NCI-H1048 (cell line): ENCODE results near the gene WDCP.
"Not testable (repeated sequence)": the region's sequence is repeated elsewhere in the genome, so short reads cannot be mapped to it uniquely, and the experiment has no call there.

Source experiments
- DNase-seq: peaks from one replicate; lab custom pipeline; 2025; lab: John Stamatoyannopoulos, UW

The WDCP gene

DNA sequence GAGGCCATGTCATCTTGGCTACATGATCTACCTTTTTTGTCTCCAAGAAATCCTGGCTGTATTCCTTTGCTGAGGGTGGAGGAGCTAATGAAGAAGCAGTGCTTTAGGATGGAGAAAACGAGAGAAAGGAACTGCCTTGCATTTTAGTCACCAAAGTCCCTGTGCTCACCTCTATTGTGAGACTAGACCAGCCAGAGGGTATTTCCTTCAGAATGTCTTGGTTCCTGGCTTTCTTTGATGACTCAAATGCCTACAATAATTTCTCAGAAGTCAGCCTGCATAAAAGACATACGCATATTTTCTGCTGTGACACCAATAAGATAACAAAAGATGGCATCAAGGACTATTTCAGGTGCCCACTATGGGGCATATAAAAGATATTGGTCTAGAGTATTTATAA lies 18.1 kb upstream of the WDCP start:
- no peak for DNase-seq

DNA sequence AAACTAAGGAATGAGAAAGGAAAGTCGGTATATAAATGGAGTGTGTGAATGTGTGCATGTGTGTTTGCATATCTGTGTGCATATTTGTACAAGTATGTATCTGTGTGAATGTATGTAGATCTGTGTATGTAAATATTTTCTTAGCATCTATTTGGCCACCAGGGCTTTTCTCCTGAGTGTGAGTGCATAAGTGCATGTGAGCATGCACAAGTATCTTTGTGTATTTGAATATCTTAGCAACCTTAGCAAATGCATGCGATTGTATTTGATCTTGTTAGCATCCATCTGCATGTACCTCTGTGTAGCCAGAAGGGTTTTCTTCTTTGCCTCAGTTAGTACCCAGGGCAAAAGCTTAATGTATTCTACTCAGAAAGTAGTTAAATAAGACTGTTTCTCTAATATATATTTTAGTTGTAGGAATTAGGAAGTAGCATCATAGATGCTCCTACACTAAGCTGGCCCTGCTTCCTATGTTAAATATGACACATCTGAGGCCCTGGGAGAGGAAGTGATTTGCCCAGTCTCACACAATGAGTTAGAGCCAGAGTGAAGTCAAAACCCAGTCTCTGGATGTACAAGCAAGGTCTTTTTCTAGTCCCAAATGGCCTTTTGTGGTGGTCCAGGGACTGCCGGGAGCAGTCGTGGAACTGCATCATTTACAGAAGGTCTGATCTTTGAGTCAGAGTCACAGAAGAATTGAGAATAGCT lies 11.5 kb upstream of the WDCP start:
- no peak for DNase-seq

DNA sequence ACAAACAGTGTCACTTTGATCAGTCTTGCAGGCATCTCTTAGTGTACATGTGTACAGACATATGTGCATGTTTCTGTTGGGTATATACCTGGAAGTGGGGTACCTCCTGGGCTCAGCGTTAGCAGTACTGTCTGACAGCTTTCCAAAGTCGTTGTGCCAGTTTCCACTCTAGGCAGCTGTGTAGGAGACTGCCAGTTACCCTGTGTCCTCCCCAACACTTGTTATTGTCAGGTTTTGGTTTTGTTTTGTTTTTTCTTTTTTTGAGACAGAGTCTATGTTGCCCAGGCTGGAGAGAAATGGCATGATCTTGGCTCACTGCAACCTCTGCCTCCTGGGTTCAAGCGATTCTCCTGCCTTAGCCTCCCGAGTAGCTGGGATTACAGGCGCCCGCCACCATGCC lies 8.6 kb upstream of the WDCP start:
- DNase-seq = no peak

DNA sequence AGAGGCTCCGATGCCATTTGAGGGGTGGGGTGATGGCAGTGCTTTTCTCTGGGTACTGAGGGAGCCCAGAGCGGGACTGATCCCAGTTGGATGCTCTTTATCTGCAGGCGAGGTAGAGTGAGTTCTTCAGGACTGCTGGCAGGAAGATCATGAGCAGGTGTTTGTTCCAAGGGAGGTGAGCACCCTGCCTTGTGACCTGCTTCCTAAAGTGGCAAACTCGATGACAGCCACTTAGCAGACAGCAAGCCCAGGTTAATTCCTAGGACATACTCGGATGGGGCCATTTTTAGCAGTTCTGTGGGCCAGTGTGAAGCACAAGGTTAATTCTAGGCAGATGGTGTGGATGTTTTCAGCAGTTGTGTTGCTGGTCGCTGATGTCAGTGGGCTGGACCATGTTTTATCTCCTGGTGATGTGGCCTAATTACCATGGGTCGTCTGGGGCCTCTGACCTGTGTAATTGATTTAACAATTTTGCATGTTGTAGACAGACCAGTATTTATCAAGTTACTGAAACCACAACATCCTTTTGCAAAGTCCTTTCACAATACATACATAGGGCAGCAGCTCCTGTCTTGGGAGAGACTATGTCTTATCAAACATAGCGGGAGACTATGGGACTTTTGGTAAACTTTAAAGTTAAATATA lies 7.3 kb upstream of the WDCP start:
- no peak for DNase-seq

DNA sequence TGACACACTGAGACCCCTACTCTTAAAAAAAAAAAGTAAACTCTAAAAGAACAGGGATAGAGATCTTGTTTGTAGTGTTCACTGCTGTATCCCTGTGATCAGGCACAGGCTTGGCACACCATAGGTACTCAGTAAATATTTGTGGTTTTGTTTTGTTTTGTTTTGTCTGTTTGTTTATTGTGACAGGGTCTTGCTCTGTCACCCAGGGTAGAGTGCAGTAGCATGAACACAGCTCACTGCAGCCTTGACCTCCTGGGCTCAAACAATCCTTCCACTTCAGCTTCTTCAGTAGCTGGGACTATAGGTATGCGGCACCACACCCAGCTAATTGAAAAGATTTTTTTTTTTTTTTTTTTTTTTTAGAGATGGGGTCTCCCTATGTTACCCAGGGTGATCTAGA lies 5.8 kb upstream of the WDCP start:
- DNase-seq = no peak

DNA sequence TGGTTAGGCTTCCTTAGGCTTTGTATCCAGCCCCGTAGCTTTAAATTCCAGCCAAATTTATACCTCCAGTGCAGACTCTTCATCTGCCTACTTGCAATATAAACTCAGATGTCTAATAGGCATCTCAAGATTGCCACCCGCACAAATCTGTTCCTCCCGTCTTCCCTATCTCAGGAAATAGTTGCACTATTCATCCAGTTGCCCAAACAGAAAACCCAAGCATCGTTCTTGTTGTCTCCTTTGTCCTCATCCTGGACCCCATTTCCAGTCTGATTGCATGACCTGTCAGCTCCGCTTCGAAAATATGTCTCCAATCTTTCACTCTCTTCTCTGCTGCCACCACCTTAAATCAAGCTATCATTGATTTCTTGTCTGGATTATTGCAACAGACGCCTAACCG lies 4.6 kb upstream of the WDCP start:
- DNase-seq = no peak

DNA sequence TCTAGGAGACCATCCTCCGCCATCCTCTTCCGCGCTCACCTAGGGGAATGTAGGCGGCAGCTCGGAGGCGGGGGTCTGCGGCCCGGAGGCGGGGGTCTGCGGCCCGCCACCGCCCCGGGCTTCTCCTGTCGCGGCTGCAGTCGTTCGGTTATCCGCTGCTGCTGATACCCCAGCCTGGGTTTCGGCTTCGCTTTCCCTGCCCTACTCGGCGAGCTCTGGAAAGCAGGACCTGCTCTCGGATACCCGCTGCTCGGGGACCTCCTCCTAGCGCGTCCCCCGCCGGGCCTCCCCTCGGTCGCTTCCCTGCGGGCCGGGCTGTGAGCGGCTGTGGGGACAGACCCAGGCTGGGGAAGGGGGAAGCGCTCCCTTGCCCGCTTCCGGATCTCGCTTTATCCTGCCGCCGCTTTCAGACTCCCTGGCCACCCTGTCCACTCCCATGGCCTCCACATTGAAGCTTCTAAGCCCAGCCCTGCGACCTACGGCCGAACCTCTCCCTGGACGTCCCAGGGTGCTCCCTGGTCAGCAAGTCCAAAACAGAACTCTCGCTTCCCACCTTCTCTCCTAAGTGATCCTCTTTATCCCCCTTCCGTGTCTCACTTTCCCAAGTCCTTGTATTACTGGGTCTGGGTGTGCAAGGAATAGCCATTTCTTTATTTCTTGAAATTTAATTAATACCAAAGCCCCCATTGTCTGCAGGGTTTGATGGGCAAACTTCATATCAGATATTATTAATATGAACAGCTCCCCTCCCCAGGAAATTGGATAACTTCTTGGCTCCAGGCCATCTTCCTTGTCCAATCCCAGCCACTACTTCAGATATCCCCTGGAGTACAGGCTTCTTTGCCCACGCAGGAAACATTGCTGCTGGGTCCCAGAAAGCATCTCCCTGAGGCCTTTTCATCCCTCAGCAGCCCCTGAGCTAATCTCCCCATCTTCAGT lies 3.1 kb upstream of the WDCP start:
- no peak for DNase-seq

DNA sequence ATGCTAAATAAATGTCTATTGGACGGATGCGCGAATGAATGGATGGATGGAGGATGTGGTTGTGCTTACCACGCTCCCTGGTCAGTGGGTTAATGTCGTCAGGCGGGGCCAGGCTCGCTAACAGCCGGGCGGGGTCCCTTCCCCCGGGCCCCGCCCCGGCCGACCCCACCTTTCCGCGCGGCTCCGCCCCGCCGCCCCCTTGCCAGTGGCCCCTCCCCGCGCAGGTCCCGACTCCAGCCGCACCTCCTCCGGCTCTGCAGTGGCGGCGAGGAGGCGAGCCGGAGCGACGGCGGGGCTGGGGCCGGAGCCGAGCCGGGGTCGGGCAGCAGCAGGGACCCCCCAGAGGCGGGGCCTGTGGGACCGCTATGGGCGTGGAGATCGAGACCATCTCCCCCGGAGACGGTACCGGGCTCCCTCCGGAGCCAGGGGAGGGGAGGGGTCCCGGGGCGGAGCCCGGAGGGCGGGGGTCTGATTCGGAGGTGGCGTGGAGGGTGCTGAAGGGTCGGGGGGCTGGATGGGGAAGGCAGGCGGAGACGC lies 2.4 kb upstream of the WDCP start, which contains the start of gene FKBP1B:
TSS of gene FKBP1B (plus strand) at position 257 of the 537 bp plus-strand sequence. CDS start at position 366, 109 bp downstream.
- peak; percentile 21 for DNase-seq

DNA sequence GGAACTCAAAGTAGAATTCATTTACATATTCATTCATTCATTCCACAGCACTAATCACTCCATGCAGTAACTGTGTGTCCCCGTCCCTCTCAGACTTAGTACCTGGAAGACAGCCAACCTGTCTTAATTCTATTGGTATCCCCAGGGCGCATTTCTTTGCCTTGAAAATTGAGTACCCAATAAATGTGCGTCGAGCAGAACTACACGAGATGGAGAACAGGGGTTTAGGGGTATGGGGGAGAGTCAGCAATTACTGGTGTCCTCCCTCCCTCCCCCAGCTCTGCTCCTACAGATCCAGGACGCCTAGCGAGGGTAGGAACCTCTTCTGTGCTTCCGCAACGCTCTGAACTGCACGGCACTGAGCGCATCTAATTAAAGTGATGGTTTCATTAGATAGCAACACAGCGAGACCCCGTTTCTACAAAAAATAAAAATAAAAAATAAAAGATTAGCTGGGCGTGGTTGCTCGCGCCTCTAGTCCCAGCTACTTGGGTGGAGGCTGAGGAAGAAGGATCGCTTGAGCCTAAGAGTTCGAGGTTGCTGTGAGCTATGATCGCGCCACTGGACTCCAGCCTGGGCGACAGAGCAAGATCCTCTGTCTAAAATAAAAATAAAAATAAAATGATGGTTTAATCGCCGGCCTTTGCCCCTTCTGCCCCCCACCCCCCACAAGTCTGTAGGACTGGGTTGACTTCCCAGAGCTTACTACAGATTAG lies 1.7 kb upstream of the WDCP start:
- no peak for DNase-seq

DNA sequence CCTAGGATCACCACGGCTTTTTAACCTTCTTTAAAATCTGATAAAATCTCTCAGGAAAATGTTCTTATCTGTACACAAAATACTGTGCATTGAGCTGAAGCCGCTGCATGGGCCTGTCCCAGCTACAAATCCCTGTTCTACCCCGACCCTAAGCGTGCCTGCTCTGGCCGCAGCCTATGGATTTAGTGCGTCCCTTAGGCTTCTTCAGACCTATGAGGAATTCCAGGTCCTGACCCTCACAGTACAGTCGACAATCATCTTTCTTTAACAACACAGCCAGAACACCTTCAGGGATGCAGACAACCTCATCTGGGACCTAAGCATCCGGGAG lies 477 bp upstream of the WDCP start:
- DNase-seq = no peak

DNA sequence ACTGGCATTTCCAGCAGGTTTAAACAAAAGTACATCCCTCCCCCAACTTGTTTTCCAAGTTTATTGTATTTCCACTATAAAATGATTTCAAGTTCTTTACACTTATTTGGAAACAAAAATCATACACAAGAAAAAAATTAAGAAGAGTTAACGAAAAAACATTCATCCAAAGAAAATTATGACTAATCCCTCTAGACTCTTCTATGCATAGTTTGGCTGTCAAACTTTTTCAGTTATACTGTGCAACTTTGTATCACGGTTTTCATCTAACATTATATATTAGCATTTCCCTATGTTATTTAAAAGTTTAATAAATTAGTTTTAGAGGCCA lies 627 bp downstream of the WDCP start:
- no peak for DNase-seq

DNA sequence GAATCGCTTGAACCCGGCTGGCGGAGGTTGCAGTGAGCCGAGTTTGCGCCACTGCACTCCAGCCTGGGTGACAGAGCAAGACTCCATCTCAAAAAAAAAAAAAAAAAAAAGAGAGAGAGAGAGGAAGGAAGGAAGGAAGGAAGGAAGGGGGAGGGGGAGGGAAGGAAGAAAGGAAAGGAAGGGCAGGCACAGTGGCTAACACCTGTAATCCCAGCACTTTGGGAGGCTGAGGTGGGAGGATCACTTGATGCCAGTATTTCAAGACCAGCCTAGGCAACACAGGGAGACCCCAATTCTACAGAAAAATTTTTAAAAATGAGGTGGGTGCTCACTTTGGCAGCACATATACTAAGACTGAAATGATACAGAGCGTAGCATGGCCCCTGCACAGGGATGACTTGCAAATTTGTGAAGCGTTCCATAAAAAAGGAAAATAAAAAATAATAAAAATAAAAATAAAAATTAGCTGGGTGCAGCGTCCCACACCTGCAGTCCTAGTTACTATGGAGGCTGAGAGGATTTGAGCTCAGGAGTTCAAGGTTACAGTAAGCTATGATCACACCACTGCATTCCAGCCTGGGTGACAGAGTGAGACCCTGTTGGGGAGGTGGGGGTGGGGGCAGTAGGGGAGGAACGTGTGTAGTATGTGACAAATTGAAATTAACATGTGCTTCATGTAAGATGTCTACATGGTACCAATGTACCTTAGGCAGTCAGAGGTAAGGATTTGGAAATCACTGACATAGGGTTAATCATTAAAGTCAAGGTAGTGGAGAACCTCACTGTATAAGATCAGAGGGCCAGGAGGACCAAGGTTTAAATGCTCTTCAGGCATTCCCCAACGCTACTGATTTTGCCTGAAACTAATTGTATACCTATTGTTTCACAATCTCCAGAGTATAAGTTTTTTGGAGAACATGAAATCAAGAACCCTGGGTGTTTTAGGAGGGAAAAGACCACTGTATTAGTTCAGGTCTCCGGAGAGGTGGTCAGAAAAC lies 1.4 kb downstream of the WDCP start:
- DNase-seq = no peak

DNA sequence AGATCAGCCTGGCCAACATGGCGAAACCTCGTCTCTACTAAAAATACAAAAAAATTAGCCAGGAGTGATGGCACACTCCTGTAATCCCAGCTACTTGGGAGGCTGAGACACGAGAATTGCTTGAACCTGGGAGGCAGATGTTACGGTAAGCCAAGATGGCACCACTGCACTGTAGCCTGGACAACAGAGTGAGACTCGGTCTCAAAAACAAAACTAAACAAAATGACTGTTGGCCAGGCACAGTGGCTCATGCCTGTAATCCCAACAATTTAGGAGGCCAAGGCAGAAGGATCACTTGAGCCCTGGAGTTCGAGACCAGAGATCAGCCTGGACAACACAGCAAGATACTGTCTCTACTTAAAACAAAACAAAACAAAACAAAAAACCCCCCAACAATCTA lies 4.1 kb downstream of the WDCP start:
- not testable (repeated sequence) for DNase-seq

DNA sequence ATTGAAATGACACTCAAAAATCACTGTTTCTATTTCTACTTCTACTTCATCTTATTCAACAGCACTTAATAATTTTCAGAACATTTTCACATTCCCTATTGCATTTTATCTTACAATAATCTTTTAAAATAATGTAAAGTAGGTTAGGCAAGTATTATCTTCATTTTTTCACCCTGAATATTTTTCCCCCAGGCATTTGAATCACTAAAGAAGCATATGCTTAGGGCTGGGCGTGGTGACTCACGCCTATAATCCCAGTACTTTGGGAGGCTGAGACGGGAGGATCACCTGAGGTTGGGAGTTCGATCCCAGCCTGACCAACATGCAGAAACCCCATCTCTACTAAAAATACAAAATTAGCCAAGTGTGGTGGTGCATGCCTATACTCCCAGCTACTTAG lies 6.7 kb downstream of the WDCP start:
- DNase-seq = no peak

DNA sequence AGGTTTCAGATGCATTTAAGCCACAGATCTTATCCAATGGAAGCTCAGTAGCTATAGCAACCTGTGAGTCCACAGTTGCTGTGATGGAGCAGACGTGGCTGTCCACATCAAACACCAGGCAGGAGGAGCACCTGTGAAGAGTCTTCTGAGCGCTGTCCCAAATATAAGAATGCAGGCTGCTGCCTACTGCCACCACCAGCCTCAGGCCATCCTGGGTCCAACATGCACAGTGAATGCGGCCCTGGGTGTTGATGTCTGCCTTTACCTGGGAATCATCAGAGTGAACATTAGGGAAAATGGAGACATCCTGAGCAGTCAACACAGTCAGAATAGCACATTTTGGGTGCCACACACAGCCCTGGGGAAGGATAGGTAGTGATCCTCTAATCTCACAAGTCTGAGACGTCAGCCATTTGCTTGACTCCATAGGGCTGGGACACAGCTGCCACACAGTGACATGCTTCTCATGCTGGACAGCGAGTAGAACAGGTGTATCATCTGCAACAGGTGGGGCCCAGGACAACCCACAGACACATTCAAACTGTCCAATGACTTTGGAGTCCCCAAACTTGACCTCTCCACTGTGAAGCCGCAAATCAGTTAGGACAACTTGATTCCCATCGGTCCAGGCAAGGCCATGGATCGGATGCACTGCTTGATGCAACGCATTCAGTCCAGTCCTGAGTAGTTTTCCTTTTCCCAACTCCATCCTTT lies 8.2 kb downstream of the WDCP start:
- DNase-seq = no peak

DNA sequence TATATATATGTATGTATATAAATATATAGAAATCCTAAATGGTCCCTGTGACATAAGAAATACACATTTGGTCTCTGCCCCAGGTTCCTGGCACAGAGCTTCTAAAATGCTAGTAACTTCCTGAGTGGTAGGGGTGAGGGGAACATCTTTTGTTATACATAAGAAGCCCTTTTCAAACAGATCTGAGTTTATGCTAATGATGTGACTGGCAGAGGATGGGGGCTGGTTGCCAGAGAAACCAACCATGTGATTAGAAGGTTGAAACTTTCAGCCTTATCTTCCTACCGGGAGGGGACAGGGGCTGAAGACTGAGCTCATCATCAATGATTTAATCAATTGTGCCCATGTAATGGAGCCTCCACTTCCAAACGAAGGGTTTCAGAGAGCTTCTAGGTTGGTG lies 21.0 kb downstream of the WDCP start:
- DNase-seq = no peak

DNA sequence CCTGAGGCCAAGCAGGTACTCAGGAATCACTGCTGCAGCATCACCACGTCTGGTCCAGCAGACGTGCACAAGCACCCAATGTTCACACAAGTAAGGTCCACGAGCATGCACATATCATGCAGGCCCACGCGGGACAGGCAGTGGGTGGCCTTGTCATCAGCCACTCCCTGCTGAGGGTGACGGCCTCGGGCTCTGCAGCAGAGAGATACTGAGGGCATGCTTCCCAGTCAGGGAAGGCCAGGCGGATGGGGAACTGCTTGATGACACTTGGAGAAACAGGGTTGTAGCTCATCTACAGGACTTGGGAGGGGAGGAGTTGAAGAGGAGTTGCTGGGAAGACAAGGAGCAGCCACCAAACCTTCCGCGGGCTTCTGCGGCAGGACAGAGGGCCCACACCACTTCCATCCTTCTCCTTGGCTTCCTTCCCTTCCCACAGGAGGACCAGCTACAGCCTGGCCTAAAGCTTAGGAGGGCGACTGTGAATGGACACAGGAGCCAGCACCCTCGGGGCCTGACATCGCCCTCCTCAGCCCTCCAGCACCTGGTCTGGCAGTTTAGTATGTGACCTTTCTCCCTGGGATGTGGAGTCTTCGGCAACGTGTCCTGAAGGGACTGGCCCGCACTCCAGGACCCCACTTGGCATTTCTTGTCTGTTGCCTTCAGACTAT lies 22.1 kb downstream of the WDCP start:
- no peak for DNase-seq

DNA sequence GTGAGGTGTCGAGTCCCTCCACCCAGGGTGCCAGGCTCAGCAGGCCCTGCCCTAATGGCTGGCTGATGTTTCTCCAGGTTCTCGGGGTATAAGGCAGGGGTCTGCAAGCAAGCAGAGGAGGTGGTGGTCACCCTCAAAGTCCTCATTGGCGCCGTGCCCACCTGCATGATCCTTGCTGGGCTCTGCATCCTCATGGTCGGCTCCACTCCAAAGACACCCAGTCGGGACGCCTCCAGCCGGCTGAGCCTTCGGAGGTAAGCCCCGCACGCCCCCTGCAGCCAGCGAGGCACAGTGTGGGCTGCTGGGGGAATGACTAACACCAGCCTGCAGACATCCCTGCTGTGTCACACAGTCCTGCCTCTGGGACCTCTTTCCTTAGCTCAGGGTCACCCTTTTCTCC lies 23.2 kb downstream of the WDCP start:
- no peak for DNase-seq

DNA sequence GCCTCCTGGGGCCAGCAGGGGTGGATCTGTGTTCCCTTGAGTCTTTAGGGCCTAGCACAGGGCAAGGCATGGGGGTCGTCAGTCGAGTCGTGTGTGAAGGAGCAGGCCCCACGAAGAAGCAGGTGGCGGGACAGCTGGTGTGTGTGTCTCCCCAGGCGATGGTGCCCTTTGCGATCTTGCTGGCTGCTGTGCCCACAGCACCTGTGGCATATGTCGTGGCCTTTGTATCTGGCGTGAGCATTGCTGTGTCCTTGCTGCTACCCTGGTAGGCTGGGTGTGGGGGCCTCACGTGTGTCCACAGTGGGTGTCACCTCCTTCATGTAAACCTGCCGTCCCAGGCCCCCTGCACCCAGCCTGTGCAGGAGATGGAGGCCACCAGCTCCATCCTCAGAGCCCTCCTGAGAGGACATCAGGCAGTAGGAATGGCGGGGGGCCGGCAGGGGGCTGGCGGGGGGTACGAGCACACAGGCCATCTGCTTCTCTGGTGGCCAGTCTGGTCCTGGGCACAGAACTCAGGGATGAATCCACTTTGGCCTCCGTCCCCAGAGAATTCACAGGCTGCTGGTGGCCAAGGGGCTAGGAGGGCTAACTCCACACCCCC lies 24.1 kb downstream of the WDCP start:
- no peak for DNase-seq
